Fibroblast of lung (primary cell): ENCODE measurements around the gene PCLO. TPM values are rescaled to one million over a fixed set of nuclear protein-coding genes. Genes with fewer than 3 reads are reported as not detected.

ENCODE experiments used
- DNase-seq, 2 donors: peaks; one replicate each; pipeline versions ENCODE4 v3.0.0 to v3.0.0-alpha.2; 2010; ENCODE audit warnings: low read depth in 2 of 2
- H2AFZ ChIP-seq: 2 replicates; pipeline ENCODE4 v1.5.1; 2012; ENCODE audit warnings: low read length, control low read depth, inconsistent platforms
- H3K27ac ChIP-seq: 2 replicates; pipeline ENCODE4 v1.5.1; 2011; ENCODE audit warnings: low read length, control low read depth; ENCODE audit not compliant: insufficient read depth
- H3K27me3 ChIP-seq: 2 replicates; pipeline ENCODE4 v1.5.1; 2011; ENCODE audit warnings: mild to moderate bottlenecking, low read length; ENCODE audit not compliant: control insufficient read depth, insufficient read depth
- H3K36me3 ChIP-seq: 2 replicates; pipeline ENCODE4 v1.5.1; 2011; ENCODE audit warnings: low read length; ENCODE audit not compliant: control insufficient read depth, insufficient read depth
- H3K4me1 ChIP-seq: 2 replicates; pipeline ENCODE4 v1.5.1; 2011; ENCODE audit warnings: low read length; ENCODE audit not compliant: control insufficient read depth, insufficient read depth; ENCODE audit errors: extremely low read depth
- H3K4me2 ChIP-seq: 2 replicates; pipeline ENCODE4 v1.5.1; 2011; ENCODE audit warnings: low read length, control low read depth; ENCODE audit not compliant: insufficient read depth; ENCODE audit errors: extremely low read depth
- H3K4me3 ChIP-seq, 4 experiments: fragments of 200-600 bp in 1 of 4; sonication (generic) in 1 of 4; replicated peaks in 1 of 4; 2 replicates each; pipeline ENCODE4 v1.5.1; 2011 to 2016; ENCODE audit warnings: low read length in 4 of 4, low read depth in 3 of 4, mild to moderate bottlenecking in 3 of 4, control low read depth in 2 of 4, inconsistent platforms in 1 of 4, mixed read lengths in 1 of 4; ENCODE audit not compliant: insufficient read depth in 1 of 4; ENCODE audit errors: control extremely low read depth in 1 of 4
- H3K79me2 ChIP-seq: 2 replicates; pipeline ENCODE4 v1.5.1; 2012; ENCODE audit warnings: mild to moderate bottlenecking, low read length, inconsistent platforms; ENCODE audit not compliant: control insufficient read depth, insufficient read depth
- H3K9ac ChIP-seq: 2 replicates; pipeline ENCODE4 v1.5.1; 2011; ENCODE audit warnings: mild to moderate bottlenecking, low read length, control low read depth; ENCODE audit not compliant: insufficient read depth
- H3K9me3 ChIP-seq: 2 replicates; pipeline ENCODE4 v1.5.1; 2012; ENCODE audit warnings: low read depth, low read length; ENCODE audit not compliant: control insufficient read depth, insufficient read depth
- H4K20me1 ChIP-seq: 2 replicates; pipeline ENCODE4 v1.5.1; 2011; ENCODE audit warnings: low read length; ENCODE audit not compliant: control insufficient read depth, insufficient read depth; ENCODE audit errors: extremely low read depth
- EZH2 ChIP-seq: IDR thresholded peaks from 2 replicates; pipeline ENCODE4 v1.5.1; 2012; ENCODE audit warnings: low read length, control low read depth, mild to moderate bottlenecking; ENCODE audit errors: missing control alignments
- polyA plus RNA-seq, 2 donors: library from polyadenylated mRNA; depleted of rRNA in 1 of 2; stranded (reverse) in 1 of 2; unstranded in 1 of 2; fragments of >200 nt; gene quantifications; 2 replicates each; pipeline ENCODE4 v1.2.1, GENCODE V29; 2011 to 2012; ENCODE audit warnings: missing spikeins in 1 of 2
- total RNA-seq: library from RNA; depleted of rRNA; stranded (reverse); fragments of >200 nt; gene quantifications from 2 replicates; pipeline ENCODE4 v1.2.1, GENCODE V29; 2014
- TF ChIP-seq, protein P1 (sequence below), 2 donors: IDR thresholded peaks in 1 of 2; conservative IDR thresholded peaks in 1 of 2; 1 replicate in 1 of 2; 2 replicates in 1 of 2; pipeline ENCODE4 v1.5.1; 2011 to 2012; ENCODE audit warnings: low read length in 2 of 2, control low read depth in 1 of 2, inconsistent platforms in 1 of 2, low read depth in 1 of 2, mild to moderate bottlenecking in 1 of 2

PCLO gene
- total and polyA plus RNA-seq, 2 donors (not counting 1 experiment from before 2014, with no cell fraction given), result 0.03 to 0.17 TPM

DNA sequence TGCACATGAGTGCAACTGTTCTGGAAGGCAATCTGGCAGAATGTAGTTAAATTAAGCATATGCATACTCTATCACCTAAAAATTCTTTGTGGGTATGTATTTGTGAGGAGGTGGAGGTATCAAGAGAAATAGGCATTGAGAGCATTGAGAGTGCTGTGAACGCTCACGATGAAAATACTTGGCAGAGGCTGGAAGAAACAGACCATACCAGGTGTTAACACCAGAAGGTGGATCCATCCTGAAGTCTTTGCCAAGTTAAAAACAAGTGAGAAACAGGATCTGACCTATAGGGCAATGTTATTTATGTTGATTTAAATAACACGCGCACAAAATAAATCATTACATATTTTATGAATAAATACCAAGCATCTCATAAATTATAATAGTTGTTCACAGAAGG, 311.6 kb downstream of the PCLO start:
- no peaks in the 10 kb centered on the region for H3K27me3 ChIP-seq
- no peak overlapping the region for H2AFZ ChIP-seq
- no peak overlapping the region for H3K4me2 ChIP-seq
- no peaks in the 10 kb centered on the region for H3K9me3 ChIP-seq
- no peak overlapping the region for H3K9ac ChIP-seq
- TF ChIP-seq, protein P1, sequence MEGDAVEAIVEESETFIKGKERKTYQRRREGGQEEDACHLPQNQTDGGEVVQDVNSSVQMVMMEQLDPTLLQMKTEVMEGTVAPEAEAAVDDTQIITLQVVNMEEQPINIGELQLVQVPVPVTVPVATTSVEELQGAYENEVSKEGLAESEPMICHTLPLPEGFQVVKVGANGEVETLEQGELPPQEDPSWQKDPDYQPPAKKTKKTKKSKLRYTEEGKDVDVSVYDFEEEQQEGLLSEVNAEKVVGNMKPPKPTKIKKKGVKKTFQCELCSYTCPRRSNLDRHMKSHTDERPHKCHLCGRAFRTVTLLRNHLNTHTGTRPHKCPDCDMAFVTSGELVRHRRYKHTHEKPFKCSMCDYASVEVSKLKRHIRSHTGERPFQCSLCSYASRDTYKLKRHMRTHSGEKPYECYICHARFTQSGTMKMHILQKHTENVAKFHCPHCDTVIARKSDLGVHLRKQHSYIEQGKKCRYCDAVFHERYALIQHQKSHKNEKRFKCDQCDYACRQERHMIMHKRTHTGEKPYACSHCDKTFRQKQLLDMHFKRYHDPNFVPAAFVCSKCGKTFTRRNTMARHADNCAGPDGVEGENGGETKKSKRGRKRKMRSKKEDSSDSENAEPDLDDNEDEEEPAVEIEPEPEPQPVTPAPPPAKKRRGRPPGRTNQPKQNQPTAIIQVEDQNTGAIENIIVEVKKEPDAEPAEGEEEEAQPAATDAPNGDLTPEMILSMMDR (conservative IDR thresholded peaks at IDR 0.05 in 1 of 2, IDR thresholded peaks at IDR 0.05 in 1 of 2; ENCODE audit: low read depth in 1 of 2, low read length in 2 of 2), result no peak
- TF ChIP-seq EZH2, result no peak
- H4K20me1 ChIP-seq, result no peaks in the 10 kb centered on the region
- no peak overlapping the region for H3K4me3 ChIP-seq
- no peak overlapping the region for H3K27ac ChIP-seq
- H3K36me3 ChIP-seq, result no peaks in the 10 kb centered on the region
- no peaks in the 10 kb centered on the region for H3K79me2 ChIP-seq
- no peak for DNase-seq
- no peaks in the 10 kb centered on the region for H3K4me1 ChIP-seq

DNA sequence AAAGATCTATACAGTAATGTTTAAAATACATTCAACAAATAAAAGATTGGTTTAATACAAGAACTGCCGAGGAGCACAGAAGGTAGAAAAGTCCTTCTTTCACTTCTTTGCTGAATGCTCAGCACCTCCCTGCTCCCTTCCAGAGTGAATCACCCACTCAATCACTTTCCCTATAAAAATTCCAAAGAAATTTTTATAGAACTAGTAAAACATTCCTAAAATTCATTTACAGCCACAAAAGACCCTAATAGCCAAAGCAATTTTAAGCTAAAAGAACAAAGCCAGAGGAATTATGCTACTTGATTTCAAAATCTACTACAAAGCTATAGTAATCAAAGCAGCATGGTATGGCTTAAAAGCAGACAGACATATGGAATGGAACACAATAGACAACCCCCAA, 320.9 kb downstream of the PCLO start:
- Histone ChIP-seq H3K36me3 (no peaks in the 10 kb centered on the region), H3K4me3 (no peak overlapping the region), H4K20me1 (no peaks in the 10 kb centered on the region), H3K4me1 (no peaks in the 10 kb centered on the region), H3K9me3 (no peaks in the 10 kb centered on the region), H3K79me2 (no peaks in the 10 kb centered on the region), H3K27me3 (no peaks in the 10 kb centered on the region), H2AFZ (no peak overlapping the region), H3K4me2 (no peak overlapping the region), H3K9ac (no peak overlapping the region), H3K27ac (no peak overlapping the region)
- peak in 1 of 2 donors; percentile 32 for DNase-seq
- TF ChIP-seq, protein P1 (conservative IDR thresholded peaks at IDR 0.05 in 1 of 2, IDR thresholded peaks at IDR 0.05 in 1 of 2; ENCODE audit: low read depth in 1 of 2, low read length in 2 of 2), result no peak
- no peak for TF ChIP-seq EZH2

DNA sequence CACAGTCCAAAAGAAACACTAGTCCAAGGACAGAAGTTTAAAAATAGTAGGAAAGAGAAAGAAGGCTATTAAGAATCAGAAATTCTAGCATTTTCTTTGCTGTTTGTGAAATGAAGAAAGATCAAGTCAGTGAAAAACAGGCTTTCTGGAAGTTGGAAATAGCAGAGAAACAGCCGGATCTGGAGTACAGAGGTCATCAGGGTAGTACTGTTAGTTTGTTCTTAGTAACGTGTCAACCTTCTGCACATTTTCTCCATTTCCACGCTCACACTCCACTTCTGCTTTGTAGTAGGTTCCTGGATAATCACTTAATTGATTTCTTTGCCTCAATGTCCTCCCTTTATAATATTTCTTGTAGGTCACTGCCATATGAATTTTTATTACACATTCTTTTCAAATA, 322.6 kb downstream of the PCLO start:
- Histone ChIP-seq H3K27ac (no peak overlapping the region), H3K36me3 (no peaks in the 10 kb centered on the region), H3K9me3 (no peaks in the 10 kb centered on the region), H4K20me1 (no peaks in the 10 kb centered on the region), H2AFZ (peak overlapping the region; percentile 4), H3K4me1 (no peaks in the 10 kb centered on the region), H3K27me3 (no peaks in the 10 kb centered on the region), H3K79me2 (no peaks in the 10 kb centered on the region), H3K4me2 (no peak overlapping the region), H3K4me3 (no peak overlapping the region), H3K9ac (no peak overlapping the region)
- no peak for DNase-seq
- no peak for TF ChIP-seq EZH2
- TF ChIP-seq, protein P1 (conservative IDR thresholded peaks at IDR 0.05 in 1 of 2, IDR thresholded peaks at IDR 0.05 in 1 of 2; ENCODE audit: low read depth in 1 of 2, low read length in 2 of 2), result no peak
